Measurements from ENCODE around the gene F11. TPM values are rescaled to one million over a fixed set of nuclear protein-coding genes. Genes with fewer than 3 reads are reported as not detected.
"Not testable (repeated sequence)": the region's sequence is repeated elsewhere in the genome, so short reads cannot be mapped to it uniquely, and the experiment has no call there.

Gene F11
- total and polyA plus RNA-seq, 2 experiments from 2014 or later: not detected

DNA sequence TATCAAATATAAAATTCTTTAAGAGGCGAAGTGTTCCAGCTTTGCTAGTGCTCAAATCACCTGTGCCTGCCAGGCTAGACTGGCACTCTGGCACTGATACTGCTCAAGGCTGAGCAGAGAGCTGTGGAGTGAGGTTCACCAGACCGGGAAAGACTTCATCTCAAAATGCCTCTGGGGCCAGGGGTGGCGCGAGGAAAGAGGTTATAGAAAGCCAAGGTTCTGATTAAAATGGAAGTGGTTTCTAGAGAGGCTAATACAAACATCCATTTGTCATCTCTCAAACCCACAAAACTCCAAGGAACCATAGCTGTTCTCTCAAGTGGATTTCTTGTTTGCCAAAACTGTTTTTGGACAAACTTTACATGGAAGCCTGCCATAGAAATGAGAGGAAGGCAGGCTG is 41.5 kb downstream of the F11 start:
- Histone ChIP-seq H3K4me1 (ENCODE audit: insufficient read depth) (no peaks in the 10 kb centered on the region), H3K9ac (no peak overlapping the region), H3K4me2 (ENCODE audit: unreplicated experiment) (no peak overlapping the region), H3K36me3 (ENCODE audit: low read depth) (no peaks in the 10 kb centered on the region), H4K20me1 (ENCODE audit: insufficient read depth) (no peaks in the 10 kb centered on the region), H3K27me3 (replicated peaks; ENCODE audit: insufficient read depth) (no peaks in the 10 kb centered on the region), H2AFZ (no peak overlapping the region), H3K79me2 (ENCODE audit: insufficient read depth) (no peaks in the 10 kb centered on the region), H3K9me2 (ENCODE audit: insufficient read depth) (no peaks in the 10 kb centered on the region), H3F3A (ENCODE audit: insufficient read depth) (no peaks in the 10 kb centered on the region), H3K4me3 (no peak overlapping the region), H3K9me3 (ENCODE audit: low read depth) (no peaks in the 10 kb centered on the region), H3K27ac (no peak overlapping the region)
- no peak for TF ChIP-seq EZH2 (IDR thresholded peaks at IDR 0.05; ENCODE audit: insufficient read depth, poor library complexity, severe bottlenecking)
- no peak for TF ChIP-seq EZH2phosphoT487 (IDR thresholded peaks at IDR 0.05; ENCODE audit: insufficient read depth, low read depth)
- WGBS, 2 experiments (ENCODE audit: low coverage in 1 of 2, low lambda C conversion rate in 2 of 2, missing lambda C conversion rate in 2 of 2): 27 to 35% methylated on average over 4 of the region's 4 CpGs
- DNase-seq: no peak
- in situ Hi-C loops (cut with MboI): no loop called here

- TF ChIP-seq EZH2phosphoT487 (IDR thresholded peaks at IDR 0.05; ENCODE audit: insufficient read depth, low read depth) (no peak), EZH2 (IDR thresholded peaks at IDR 0.05; ENCODE audit: insufficient read depth, poor library complexity, severe bottlenecking) (no peak)
- 5 to 21% methylated on average over 3 of the region's 3 CpGs for WGBS, 2 experiments (ENCODE audit: low coverage in 1 of 2, low lambda C conversion rate in 2 of 2, missing lambda C conversion rate in 2 of 2)
- H3K9ac ChIP-seq: no peak overlapping the region
- no peak overlapping the region for H2AFZ ChIP-seq
- H3K27me3 ChIP-seq (replicated peaks; ENCODE audit: insufficient read depth): no peaks in the 10 kb centered on the region
- no peak for DNase-seq
- H3K4me1 ChIP-seq (ENCODE audit: insufficient read depth): no peaks in the 10 kb centered on the region
- no peaks in the 10 kb centered on the region for H3F3A ChIP-seq (ENCODE audit: insufficient read depth)
- no peak overlapping the region for H3K4me3 ChIP-seq
- H3K79me2 ChIP-seq (ENCODE audit: insufficient read depth): no peaks in the 10 kb centered on the region
- H3K36me3 ChIP-seq (ENCODE audit: low read depth): no peaks in the 10 kb centered on the region
- in situ Hi-C loops (cut with MboI): no loop called here
- no peaks in the 10 kb centered on the region for H3K9me3 ChIP-seq (ENCODE audit: low read depth)
- no peak overlapping the region for H3K4me2 ChIP-seq (ENCODE audit: unreplicated experiment)
- H4K20me1 ChIP-seq (ENCODE audit: insufficient read depth): no peaks in the 10 kb centered on the region
- H3K9me2 ChIP-seq (ENCODE audit: insufficient read depth): no peaks in the 10 kb centered on the region
- no peak overlapping the region for H3K27ac ChIP-seq
Observed at GRCh38 chr4:186307916-186308315, 41.9 kb downstream of the F11 start.

- TF ChIP-seq EZH2 (IDR thresholded peaks at IDR 0.05; ENCODE audit: insufficient read depth, poor library complexity, severe bottlenecking): no peak
- no peak for TF ChIP-seq EZH2phosphoT487 (IDR thresholded peaks at IDR 0.05; ENCODE audit: insufficient read depth, low read depth)
- no peak for DNase-seq
- Histone ChIP-seq H3K9me3 (ENCODE audit: low read depth) (no peaks in the 10 kb centered on the region), H4K20me1 (ENCODE audit: insufficient read depth) (no peaks in the 10 kb centered on the region), H3K36me3 (ENCODE audit: low read depth) (no peaks in the 10 kb centered on the region), H3K27ac (no peak overlapping the region), H3K79me2 (ENCODE audit: insufficient read depth) (no peaks in the 10 kb centered on the region), H3K9me2 (ENCODE audit: insufficient read depth) (no peaks in the 10 kb centered on the region), H3K27me3 (replicated peaks; ENCODE audit: insufficient read depth) (no peaks in the 10 kb centered on the region), H3K4me3 (no peak overlapping the region), H3K4me2 (ENCODE audit: unreplicated experiment) (no peak overlapping the region), H2AFZ (no peak overlapping the region), H3F3A (ENCODE audit: insufficient read depth) (no peaks in the 10 kb centered on the region), H3K9ac (no peak overlapping the region), H3K4me1 (ENCODE audit: insufficient read depth) (no peaks in the 10 kb centered on the region)
- in situ Hi-C loops (cut with MboI): no loop called here
- WGBS, 2 experiments (ENCODE audit: low coverage in 1 of 2, low lambda C conversion rate in 2 of 2, missing lambda C conversion rate in 2 of 2): 3 to 7% methylated on average over 6 of the region's 6 CpGs
Observed at GRCh38 chr4:186318481-186318880, 52.5 kb downstream of the F11 start.

DNA sequence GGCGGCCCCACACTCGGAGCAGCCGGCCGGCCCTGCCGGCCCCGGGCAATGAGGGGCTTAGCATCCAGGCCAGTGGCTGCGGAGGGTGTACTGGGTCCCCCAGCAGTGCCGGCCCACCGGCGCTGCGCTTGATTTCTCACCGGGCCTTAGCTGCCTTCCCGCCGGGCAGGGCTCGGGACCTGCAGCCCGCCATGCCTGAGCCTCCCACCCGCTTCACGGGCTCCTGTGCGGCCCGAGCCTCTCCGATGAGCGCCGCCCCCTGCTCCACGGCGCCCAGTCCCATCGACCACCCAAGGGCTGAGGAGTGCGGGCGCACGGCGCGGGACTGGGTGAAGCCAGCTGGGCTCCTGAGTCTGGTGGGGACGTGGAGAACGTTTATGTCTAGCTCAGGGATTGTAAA is 58.7 kb downstream of the F11 start:
- H2AFZ ChIP-seq; in situ Hi-C loops (cut with MboI); H3K79me2 ChIP-seq (ENCODE audit: insufficient read depth); H3K4me2 ChIP-seq (ENCODE audit: unreplicated experiment); H3K27ac ChIP-seq; H3F3A ChIP-seq (ENCODE audit: insufficient read depth); H3K4me1 ChIP-seq (ENCODE audit: insufficient read depth); H3K27me3 ChIP-seq (replicated peaks; ENCODE audit: insufficient read depth); H3K9ac ChIP-seq; H3K36me3 ChIP-seq (ENCODE audit: low read depth); DNase-seq; H3K9me3 ChIP-seq (ENCODE audit: low read depth); H3K9me2 ChIP-seq (ENCODE audit: insufficient read depth); H3K4me3 ChIP-seq; H4K20me1 ChIP-seq (ENCODE audit: insufficient read depth): not testable (repeated sequence)
- WGBS, 2 experiments (ENCODE audit: low coverage in 1 of 2, low lambda C conversion rate in 2 of 2, missing lambda C conversion rate in 2 of 2): 77 to 81% methylated on average over 19 to 27 of the region's 33 CpGs

- H3K27ac ChIP-seq: no peak overlapping the region
- no peak overlapping the region for H2AFZ ChIP-seq
- no peaks in the 10 kb centered on the region for H3K79me2 ChIP-seq (ENCODE audit: insufficient read depth)
- TF ChIP-seq EZH2 (IDR thresholded peaks at IDR 0.05; ENCODE audit: insufficient read depth, poor library complexity, severe bottlenecking) (no peak), EZH2phosphoT487 (IDR thresholded peaks at IDR 0.05; ENCODE audit: insufficient read depth, low read depth) (no peak)
- no peaks in the 10 kb centered on the region for H3K4me1 ChIP-seq (ENCODE audit: insufficient read depth)
- H3K27me3 ChIP-seq (replicated peaks; ENCODE audit: insufficient read depth): no peaks in the 10 kb centered on the region
- WGBS, 2 experiments (ENCODE audit: low coverage in 1 of 2, low lambda C conversion rate in 2 of 2, missing lambda C conversion rate in 2 of 2): 9 to 22% methylated on average over 3 of the region's 3 CpGs
- H3F3A ChIP-seq (ENCODE audit: insufficient read depth): no peaks in the 10 kb centered on the region
- no peak overlapping the region for H3K4me2 ChIP-seq (ENCODE audit: unreplicated experiment)
- in situ Hi-C loops (cut with MboI): no loop called here
- peaks cover 1% of the 10 kb centered on the region for H3K9me3 ChIP-seq (ENCODE audit: low read depth)
- H3K4me3 ChIP-seq: no peak overlapping the region
- H3K36me3 ChIP-seq (ENCODE audit: low read depth): no peaks in the 10 kb centered on the region
- DNase-seq: no peak
- H3K9ac ChIP-seq: no peak overlapping the region
- H4K20me1 ChIP-seq (ENCODE audit: insufficient read depth): no peaks in the 10 kb centered on the region
- no peaks in the 10 kb centered on the region for H3K9me2 ChIP-seq (ENCODE audit: insufficient read depth)
Observed at GRCh38 chr4:186326391-186326790, 60.4 kb downstream of the F11 start.
